ENCODE measurements around the gene SETBP1.
A peak's percentile ranks its signal among the peaks of the same experiment; 100 is the strongest.

SETBP1 gene

DNA sequence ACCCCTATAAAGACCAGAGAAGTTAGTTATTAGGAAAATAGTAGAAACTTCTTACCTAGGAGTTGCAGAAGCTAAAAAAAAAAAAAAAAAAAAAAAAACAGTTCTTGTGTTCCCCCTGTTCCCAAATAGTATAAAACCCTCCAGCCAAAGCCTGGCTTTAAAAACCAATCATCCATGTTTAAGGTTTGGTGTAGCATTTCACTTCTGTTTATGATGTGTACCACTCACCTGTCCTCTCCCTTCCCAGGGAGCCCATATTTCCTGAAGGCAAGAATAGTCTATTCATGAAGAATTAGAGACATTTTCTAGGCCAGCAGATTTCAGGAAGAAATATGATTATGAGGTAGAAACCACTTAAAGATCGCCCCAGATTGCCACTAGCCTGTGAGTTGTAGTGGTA is 273.6 kb downstream of the SETBP1 start:
- no peak overlapping the region for H3K27ac Mint-ChIP-seq
- H3K4me3 Mint-ChIP-seq = no peak overlapping the region
- H3K36me3 Mint-ChIP-seq = peaks cover 98% of the 10 kb centered on the region
- H3K27me3 Mint-ChIP-seq = no peaks in the 10 kb centered on the region
- no peak for ATAC-seq
- peaks cover 50% of the 10 kb centered on the region for H3K4me1 Mint-ChIP-seq
- H3K9me3 Mint-ChIP-seq = no peaks in the 10 kb centered on the region

GRCh38 chr18:44955825-44956224 is 275.1 kb downstream of the SETBP1 start:
- H3K27me3 Mint-ChIP-seq = no peaks in the 10 kb centered on the region
- H3K4me3 Mint-ChIP-seq = no peak overlapping the region
- peaks cover 97% of the 10 kb centered on the region for H3K36me3 Mint-ChIP-seq
- no peak overlapping the region for H3K27ac Mint-ChIP-seq
- H3K9me3 Mint-ChIP-seq = no peaks in the 10 kb centered on the region
- H3K4me1 Mint-ChIP-seq = peaks cover 46% of the 10 kb centered on the region
- ATAC-seq = no peak

DNA sequence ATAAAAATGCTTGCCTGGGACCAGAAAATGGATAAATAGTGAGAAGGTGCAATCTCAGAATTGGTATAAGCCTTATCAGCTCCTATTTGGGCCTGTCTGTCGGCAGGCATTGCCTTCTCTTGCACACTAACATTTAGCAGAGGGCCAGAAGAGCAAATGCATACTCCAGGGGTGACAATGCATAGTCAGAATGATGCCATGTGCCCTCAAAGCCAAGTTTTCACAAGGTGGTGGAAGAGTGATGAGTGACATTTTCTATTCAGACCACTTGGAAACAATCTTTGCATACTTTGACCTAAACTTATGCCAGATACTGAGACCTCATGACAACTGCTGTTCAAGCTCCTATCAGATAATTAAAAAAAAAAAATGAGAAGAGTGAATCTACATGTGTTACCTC is 276.3 kb downstream of the SETBP1 start:
- H3K36me3 Mint-ChIP-seq = peaks cover 97% of the 10 kb centered on the region
- H3K27ac Mint-ChIP-seq = no peak overlapping the region
- H3K4me1 Mint-ChIP-seq = peaks cover 54% of the 10 kb centered on the region
- H3K4me3 Mint-ChIP-seq = no peak overlapping the region
- H3K27me3 Mint-ChIP-seq = no peaks in the 10 kb centered on the region
- ATAC-seq = no peak
- no peaks in the 10 kb centered on the region for H3K9me3 Mint-ChIP-seq

GRCh38 chr18:44957461-44957860 is 276.8 kb downstream of the SETBP1 start:
- H3K4me1 Mint-ChIP-seq = peaks cover 58% of the 10 kb centered on the region
- H3K9me3 Mint-ChIP-seq = no peaks in the 10 kb centered on the region
- ATAC-seq = no peak
- H3K27ac Mint-ChIP-seq = no peak overlapping the region
- no peak overlapping the region for H3K4me3 Mint-ChIP-seq
- peaks cover 97% of the 10 kb centered on the region for H3K36me3 Mint-ChIP-seq
- H3K27me3 Mint-ChIP-seq = no peaks in the 10 kb centered on the region

GRCh38 chr18:44958040-44958439 is 277.4 kb downstream of the SETBP1 start:
- H3K4me1 Mint-ChIP-seq = peaks cover 52% of the 10 kb centered on the region
- peaks cover 97% of the 10 kb centered on the region for H3K36me3 Mint-ChIP-seq
- H3K4me3 Mint-ChIP-seq = no peak overlapping the region
- no peaks in the 10 kb centered on the region for H3K9me3 Mint-ChIP-seq
- no peak for ATAC-seq
- H3K27me3 Mint-ChIP-seq = no peaks in the 10 kb centered on the region
- H3K27ac Mint-ChIP-seq = no peak overlapping the region

GRCh38 chr18:44958455-44958854 is 277.8 kb downstream of the SETBP1 start:
- Mint-ChIP-seq H3K36me3 (peaks cover 95% of the 10 kb centered on the region), H3K4me1 (peaks cover 49% of the 10 kb centered on the region), H3K9me3 (no peaks in the 10 kb centered on the region), H3K4me3 (no peak overlapping the region), H3K27me3 (no peaks in the 10 kb centered on the region), H3K27ac (no peak overlapping the region)
- ATAC-seq = no peak

- no peak for ATAC-seq
- Mint-ChIP-seq H3K36me3 (peaks cover 92% of the 10 kb centered on the region), H3K27me3 (no peaks in the 10 kb centered on the region), H3K4me1 (peaks cover 49% of the 10 kb centered on the region), H3K4me3 (no peak overlapping the region), H3K9me3 (no peaks in the 10 kb centered on the region), H3K27ac (no peak overlapping the region)
Measured at GRCh38 chr18:44959013-44959412, 278.3 kb downstream of the SETBP1 start.

GRCh38 chr18:44960580-44960979 is 279.9 kb downstream of the SETBP1 start:
- Mint-ChIP-seq H3K36me3 (peaks cover 88% of the 10 kb centered on the region), H3K4me1 (peaks cover 61% of the 10 kb centered on the region), H3K27ac (peak overlapping the region; percentile 18), H3K9me3 (no peaks in the 10 kb centered on the region), H3K4me3 (no peak overlapping the region), H3K27me3 (no peaks in the 10 kb centered on the region)
- ATAC-seq = no peak

- no peaks in the 10 kb centered on the region for H3K9me3 Mint-ChIP-seq
Measured at GRCh38 chr18:44961288-44961995, 280.8 kb downstream of the SETBP1 start.

DNA sequence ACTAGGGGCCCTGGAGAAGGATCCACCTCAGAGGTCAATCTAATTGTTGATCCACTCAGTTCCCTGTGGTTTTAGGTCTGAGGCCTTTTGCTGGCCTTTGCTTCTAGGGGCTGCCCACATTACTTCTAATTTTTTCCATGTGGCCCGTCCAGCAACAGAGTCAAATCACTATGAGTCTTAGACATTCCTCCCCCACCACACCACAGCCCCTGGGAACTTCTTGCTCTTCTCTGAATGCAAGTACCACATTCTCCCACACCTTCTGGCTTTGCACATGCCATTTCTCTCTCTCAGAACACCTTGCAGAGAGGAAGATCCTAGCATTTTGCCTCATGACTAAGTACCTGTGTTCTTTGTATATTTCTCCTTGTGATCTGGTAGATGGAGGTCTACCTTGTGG is 286.9 kb downstream of the SETBP1 start:
- peak overlapping the region; percentile 63 for H3K27ac Mint-ChIP-seq
- H3K27me3 Mint-ChIP-seq = no peaks in the 10 kb centered on the region
- no peak overlapping the region for H3K4me3 Mint-ChIP-seq
- H3K9me3 Mint-ChIP-seq = no peaks in the 10 kb centered on the region
- peak; percentile 43 for ATAC-seq
- H3K4me1 Mint-ChIP-seq = peaks cover 57% of the 10 kb centered on the region
- peaks cover 58% of the 10 kb centered on the region for H3K36me3 Mint-ChIP-seq

More at GRCh38 chr18:44961288-44961995, 280.8 kb downstream of the SETBP1 start:
- no peak for ATAC-seq
- no peaks in the 10 kb centered on the region for H3K27me3 Mint-ChIP-seq
- peaks cover 88% of the 10 kb centered on the region for H3K36me3 Mint-ChIP-seq
- H3K4me3 Mint-ChIP-seq = no peak overlapping the region
- H3K4me1 Mint-ChIP-seq = peaks cover 62% of the 10 kb centered on the region
- peak overlapping the region; percentile 18 for H3K27ac Mint-ChIP-seq

DNA sequence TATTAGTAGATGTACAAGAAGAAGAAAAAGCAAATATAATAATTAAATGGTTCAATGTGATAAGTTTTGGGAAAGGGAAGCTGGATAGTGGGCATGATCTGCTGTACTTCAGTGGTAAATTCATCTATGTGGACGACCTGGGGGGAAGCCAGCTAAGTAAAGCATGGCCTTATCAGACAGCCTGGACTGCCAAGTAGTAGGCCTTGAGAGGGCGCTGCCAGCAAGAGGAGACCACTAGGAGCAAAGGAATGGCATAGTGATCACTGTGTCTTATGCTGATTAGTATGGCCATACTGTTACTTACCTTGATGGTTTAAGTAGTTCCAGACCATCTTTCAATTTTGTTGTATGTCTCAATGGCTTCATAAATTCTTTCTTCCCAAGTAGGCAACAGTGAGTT is 287.6 kb downstream of the SETBP1 start:
- Mint-ChIP-seq H3K4me1 (peaks cover 63% of the 10 kb centered on the region), H3K27me3 (no peaks in the 10 kb centered on the region), H3K36me3 (peaks cover 53% of the 10 kb centered on the region), H3K4me3 (no peak overlapping the region), H3K27ac (peak overlapping the region; percentile 63), H3K9me3 (no peaks in the 10 kb centered on the region)
- ATAC-seq = no peak

GRCh38 chr18:44969214-44969795 is 288.6 kb downstream of the SETBP1 start:
- Mint-ChIP-seq H3K27me3 (no peaks in the 10 kb centered on the region), H3K4me1 (peaks cover 71% of the 10 kb centered on the region), H3K4me3 (no peak overlapping the region), H3K36me3 (peaks cover 61% of the 10 kb centered on the region), H3K27ac (peak overlapping the region; percentile 43), H3K9me3 (no peaks in the 10 kb centered on the region)
- no peak for ATAC-seq

- H3K4me3 Mint-ChIP-seq = no peak overlapping the region
- peaks cover 41% of the 10 kb centered on the region for H3K4me1 Mint-ChIP-seq
- ATAC-seq = no peak
- no peaks in the 10 kb centered on the region for H3K9me3 Mint-ChIP-seq
- peaks cover 37% of the 10 kb centered on the region for H3K36me3 Mint-ChIP-seq
- H3K27me3 Mint-ChIP-seq = no peaks in the 10 kb centered on the region
- peak overlapping the region; percentile 40 for H3K27ac Mint-ChIP-seq
Measured at GRCh38 chr18:44973282-44973681, 292.6 kb downstream of the SETBP1 start.

- no peak for ATAC-seq
Measured at GRCh38 chr18:44974174-44974573, 293.5 kb downstream of the SETBP1 start.

GRCh38 chr18:44977856-44978255 is 297.2 kb downstream of the SETBP1 start:
- ATAC-seq = no peak
- no peak overlapping the region for H3K27ac Mint-ChIP-seq
- peaks cover 45% of the 10 kb centered on the region for H3K4me1 Mint-ChIP-seq
- no peak overlapping the region for H3K4me3 Mint-ChIP-seq
- H3K9me3 Mint-ChIP-seq = no peaks in the 10 kb centered on the region
- no peaks in the 10 kb centered on the region for H3K27me3 Mint-ChIP-seq
- H3K36me3 Mint-ChIP-seq = peaks cover 41% of the 10 kb centered on the region

More at GRCh38 chr18:44974174-44974573, 293.5 kb downstream of the SETBP1 start:
- Mint-ChIP-seq H3K27ac (no peak overlapping the region), H3K27me3 (no peaks in the 10 kb centered on the region), H3K36me3 (peaks cover 37% of the 10 kb centered on the region), H3K4me1 (peaks cover 39% of the 10 kb centered on the region), H3K9me3 (no peaks in the 10 kb centered on the region), H3K4me3 (no peak overlapping the region)

DNA sequence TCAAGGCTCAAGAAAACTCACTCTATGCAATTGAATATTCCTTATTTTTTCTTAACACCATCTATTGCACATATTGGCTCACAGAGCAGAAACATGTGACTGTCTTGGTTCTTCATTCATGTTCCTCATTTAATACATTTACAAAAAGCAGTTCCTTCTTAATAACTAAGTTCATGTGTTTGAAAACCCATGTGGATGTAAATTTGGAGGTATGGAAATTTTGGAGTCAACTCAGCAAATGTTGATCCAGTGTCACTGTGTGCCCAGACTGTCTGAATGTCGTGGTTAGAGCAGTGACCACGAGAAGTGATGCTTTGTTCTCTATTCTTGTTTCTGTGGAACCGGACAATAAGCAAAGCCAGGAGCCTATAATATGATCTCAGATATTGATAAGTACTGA is 299.1 kb downstream of the SETBP1 start:
- no peaks in the 10 kb centered on the region for H3K27me3 Mint-ChIP-seq
- peaks cover 43% of the 10 kb centered on the region for H3K36me3 Mint-ChIP-seq
- H3K4me3 Mint-ChIP-seq = no peak overlapping the region
- no peaks in the 10 kb centered on the region for H3K9me3 Mint-ChIP-seq
- H3K27ac Mint-ChIP-seq = peak overlapping the region; percentile 22
- H3K4me1 Mint-ChIP-seq = peaks cover 40% of the 10 kb centered on the region
- no peak for ATAC-seq
